Astrocyte of the cerebellum (primary cell): ENCODE measurements around the gene PUM2.

Source experiments
- DNase-seq: peaks from one replicate; pipeline ENCODE4 v3.0.0-alpha.2; 2011; ENCODE audit warnings: low read depth
- H3K4me3 ChIP-seq: 2 replicates; pipeline ENCODE4 v1.5.1; 2011; ENCODE audit warnings: mild to moderate bottlenecking, low read depth, low read length, moderate library complexity
- in situ Hi-C: cut with HindIII; loops from 2 replicates; pipeline ENCODE4 v1.10.0; 2017; ENCODE audit warnings: low sequenced_read_pairs
- TF ChIP-seq, protein P1 (sequence below): IDR thresholded peaks from 2 replicates; pipeline ENCODE4 v1.5.1; 2012; ENCODE audit warnings: low read length, low read depth, moderate library complexity, mild to moderate bottlenecking; ENCODE audit errors: missing control alignments

The PUM2 gene

DNA sequence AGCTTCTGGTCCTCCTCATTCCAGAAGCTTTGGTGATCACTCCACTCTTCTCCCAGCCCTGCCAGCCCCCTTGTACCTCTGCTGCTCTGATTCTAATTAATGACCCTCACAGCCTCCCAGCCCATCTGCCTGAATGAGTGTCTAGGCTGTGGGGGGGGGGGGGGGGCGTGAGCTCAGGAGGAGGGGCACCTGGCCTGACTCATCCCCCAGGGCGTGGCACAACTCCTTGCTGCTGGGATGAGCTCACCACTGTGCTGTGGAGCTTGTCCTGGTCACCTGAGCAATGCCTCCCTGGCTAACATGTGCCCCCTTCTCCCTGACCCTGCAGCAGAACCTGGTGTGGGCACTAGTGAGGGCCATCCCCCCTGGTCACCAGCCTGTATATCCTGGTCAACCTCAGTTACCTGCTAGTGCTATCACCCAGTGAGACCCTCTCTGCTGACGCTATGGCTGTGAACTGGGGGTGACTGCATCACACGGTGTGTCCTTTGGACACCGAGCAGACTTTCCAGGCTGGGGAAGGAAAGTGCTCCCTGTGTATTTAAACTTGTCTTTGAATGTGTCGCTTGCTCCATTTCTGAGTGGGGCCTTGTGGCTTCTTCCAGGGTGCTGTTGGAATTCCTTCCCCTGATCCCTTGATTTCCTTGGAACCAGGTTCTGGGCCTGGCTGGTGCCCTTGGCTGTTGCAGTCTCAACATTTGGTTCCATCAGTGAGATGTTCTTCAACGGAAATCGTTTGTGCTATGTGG is 41.5 kb upstream of the PUM2 start:
- DNase-seq: no peak
- in situ Hi-C loops: no loop called here
- no peak overlapping the region for H3K4me3 ChIP-seq
- TF ChIP-seq, protein P1, sequence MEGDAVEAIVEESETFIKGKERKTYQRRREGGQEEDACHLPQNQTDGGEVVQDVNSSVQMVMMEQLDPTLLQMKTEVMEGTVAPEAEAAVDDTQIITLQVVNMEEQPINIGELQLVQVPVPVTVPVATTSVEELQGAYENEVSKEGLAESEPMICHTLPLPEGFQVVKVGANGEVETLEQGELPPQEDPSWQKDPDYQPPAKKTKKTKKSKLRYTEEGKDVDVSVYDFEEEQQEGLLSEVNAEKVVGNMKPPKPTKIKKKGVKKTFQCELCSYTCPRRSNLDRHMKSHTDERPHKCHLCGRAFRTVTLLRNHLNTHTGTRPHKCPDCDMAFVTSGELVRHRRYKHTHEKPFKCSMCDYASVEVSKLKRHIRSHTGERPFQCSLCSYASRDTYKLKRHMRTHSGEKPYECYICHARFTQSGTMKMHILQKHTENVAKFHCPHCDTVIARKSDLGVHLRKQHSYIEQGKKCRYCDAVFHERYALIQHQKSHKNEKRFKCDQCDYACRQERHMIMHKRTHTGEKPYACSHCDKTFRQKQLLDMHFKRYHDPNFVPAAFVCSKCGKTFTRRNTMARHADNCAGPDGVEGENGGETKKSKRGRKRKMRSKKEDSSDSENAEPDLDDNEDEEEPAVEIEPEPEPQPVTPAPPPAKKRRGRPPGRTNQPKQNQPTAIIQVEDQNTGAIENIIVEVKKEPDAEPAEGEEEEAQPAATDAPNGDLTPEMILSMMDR: no peak

DNA sequence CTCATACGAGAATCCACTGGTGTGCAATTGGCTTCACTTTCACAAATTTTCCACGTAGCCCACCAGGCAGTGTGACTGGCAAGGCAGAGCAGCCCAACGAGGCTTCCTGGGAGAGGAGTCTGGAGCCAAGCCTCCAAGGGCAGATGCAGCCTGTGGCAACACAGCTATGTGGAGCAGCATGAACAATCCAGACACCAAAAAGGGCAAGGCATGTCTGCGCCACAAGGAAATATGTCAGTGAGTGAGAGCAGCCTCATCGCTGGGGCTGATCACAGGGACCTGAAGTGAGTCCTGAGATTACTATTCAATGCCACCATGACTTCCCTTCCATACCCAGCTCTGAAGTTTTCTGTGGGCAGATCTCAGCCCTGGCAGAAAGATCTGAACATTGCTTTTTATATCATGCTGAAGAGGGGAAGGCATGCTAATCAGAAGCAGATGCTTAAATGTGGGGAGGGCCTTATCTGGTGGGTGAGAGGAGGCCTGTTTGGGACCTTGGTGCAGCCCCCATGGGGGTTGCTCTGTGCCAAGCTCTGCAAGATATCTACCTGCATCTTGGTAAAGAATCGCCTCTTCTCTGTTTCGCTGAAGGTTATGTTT is 40.0 kb upstream of the PUM2 start:
- no peak overlapping the region for H3K4me3 ChIP-seq
- in situ Hi-C loops: no loop called here
- TF ChIP-seq, protein P1: no peak
- no peak for DNase-seq

DNA sequence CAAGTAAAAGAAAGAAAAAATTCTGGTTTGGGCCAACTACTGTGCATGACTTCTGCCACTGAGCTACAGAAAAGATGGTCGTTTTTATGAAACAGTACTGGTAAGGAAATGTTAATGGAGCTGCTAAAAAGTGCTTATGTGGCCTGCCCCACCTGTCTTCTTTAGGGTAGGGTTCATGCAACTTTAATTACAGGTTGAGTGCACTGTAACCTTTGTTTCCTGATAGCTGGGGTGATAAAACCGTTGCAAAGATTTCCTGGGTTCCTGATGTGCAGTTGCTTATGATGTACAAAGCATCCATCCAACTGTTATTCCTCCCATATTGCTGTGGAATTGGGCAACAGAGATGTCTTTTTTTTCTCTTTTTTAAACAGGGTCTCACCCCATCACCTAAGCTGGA is 34.3 kb upstream of the PUM2 start:
- in situ Hi-C loops: loop anchor here (5.0 kb wide), 1 partner anchor 102 kb away; no protein-coding TSS in a partner anchor
- no peak for DNase-seq
- H3K4me3 ChIP-seq: no peak overlapping the region
- TF ChIP-seq, protein P1: no peak

DNA sequence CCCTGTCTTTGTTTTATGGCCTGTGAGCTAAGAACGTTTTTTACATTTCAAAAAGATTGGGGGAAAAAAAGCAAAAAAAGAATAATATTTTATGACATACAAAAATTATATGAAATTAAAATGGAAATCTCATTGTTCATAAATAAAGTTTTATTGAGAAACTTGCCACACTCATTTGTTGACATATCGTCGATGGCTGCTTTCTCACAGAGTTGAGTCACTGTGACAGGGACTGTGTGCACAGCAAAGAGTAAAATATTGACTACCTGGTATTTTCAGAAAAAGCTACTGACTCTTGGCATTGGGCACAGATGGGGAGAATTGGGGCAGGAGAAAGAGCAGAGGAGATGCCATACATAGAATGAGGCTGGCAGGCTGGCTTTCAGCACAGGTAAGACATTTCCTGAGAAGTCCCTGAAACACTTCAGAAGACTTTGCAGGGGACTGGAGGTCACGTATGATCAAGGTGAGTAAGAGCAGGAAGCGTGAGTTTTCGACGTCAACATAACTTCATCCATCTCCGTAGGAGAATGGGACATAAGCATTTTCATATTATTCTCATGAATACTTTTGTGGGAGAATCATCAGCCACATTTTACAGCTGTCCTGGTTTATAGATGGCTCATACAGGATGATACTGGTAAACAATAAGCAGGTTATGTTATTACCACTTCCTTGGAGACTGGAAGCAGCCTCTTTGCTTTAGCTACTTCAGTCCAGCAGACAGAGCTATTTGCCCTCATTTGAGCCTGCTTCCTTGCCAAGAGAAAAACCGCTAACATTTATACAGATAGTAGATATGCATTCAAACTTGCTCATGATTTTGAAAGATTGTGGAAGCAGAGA is 32.5 kb upstream of the PUM2 start:
- no peak overlapping the region for H3K4me3 ChIP-seq
- in situ Hi-C loops: loop anchor here (5.0 kb wide), 1 partner anchor 104 kb away; no protein-coding TSS in a partner anchor
- TF ChIP-seq, protein P1: no peak
- no peak for DNase-seq

DNA sequence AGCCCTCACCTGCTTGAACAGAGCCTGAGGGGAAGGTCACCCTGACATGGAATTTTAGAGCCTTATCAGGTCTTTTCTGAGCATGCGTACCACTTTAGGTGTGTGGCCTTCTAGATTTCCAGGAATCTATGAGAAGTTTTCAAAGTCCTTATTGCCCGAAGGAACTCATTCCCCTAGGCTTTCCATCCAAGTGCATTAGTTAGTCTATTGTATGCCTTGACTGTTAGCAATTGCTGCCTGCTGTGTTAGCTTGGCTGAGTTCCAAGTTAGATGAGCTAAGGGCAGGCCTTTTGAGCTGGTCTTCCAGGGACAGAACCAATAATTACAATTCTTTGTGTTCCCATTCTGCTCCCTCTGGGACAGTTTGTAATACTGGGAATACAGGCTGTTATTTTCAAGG is 30.8 kb upstream of the PUM2 start:
- no peak overlapping the region for H3K4me3 ChIP-seq
- TF ChIP-seq, protein P1: no peak
- peak; percentile 87 for DNase-seq
- in situ Hi-C loops: loop anchor here (5.0 kb wide), 1 partner anchor 106 kb away; no protein-coding TSS in a partner anchor

DNA sequence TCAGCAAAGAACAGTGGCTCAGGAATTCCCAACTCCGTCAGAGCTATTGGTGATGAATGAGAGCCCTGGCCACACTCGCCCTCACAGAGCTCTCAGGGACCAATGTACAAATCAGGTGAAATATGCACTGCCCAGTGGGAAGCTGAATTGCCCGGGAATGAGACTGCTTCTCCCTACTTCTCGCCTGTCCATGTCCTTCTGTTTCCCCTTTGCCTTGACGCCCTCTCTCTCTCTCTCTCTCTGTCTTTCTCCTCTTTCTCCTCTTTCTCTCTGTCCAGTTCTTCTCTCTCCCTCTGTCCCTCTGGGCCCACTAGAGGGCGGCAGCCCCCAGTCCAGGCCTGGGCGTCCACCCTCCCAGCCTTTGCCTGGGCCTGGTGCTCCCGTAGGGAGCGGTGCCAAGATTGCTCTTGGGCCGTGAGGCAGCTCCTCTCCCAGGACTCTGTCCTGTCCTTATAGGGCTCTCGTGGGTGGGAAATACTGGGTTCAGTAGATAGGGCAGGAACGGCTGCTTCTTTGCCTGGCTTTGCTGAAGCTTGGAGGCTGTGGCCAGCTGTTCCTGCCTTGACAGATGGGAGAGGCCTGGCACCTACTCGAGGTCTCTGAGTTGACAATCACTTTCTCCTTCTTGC is 28.4 kb upstream of the PUM2 start:
- DNase-seq: peak; percentile 51

More for the DNA sequence above, 28.4 kb upstream of the PUM2 start:
- TF ChIP-seq, protein P1: peak; percentile 96
- in situ Hi-C loops: no loop called here
- H3K4me3 ChIP-seq: no peak overlapping the region
